ENCODE measurements around the gene ALKBH5.

DNA sequence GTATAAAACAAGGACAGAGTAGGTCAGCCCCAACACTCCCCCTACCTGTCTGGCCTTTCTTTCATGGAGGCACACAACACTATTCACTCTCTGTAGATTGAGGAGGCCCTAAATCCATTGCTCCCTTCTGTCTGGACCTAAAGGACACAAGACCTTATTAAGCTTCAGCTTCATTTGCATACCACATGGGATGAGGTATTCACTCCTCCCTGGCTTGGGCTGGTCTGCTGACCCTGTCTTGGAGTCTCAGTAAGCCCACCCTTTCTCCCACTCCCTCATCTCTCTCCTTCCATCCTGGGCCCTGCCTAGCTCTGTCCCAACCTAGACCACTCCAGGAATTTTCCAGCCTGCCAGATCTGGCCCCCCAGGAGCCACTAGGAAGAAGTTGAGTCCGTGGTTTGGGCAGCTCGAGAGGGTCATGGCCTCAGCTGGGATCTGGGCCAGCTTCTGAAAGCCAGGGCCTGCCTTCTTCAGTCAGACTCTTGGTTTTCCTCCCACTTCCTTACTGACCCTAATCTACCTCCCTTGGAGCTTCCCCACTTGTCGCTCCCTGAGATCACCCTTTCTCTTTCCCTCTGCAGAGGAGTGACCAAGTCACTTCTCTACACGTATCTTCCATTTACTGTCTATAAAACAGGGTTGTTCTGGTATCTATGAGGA, 35.3 kb downstream of the ALKBH5 start:
- TF ChIP-seq EP300 (IDR thresholded peaks at IDR 0.05) (no peak), POLR2A (IDR thresholded peaks at IDR 0.05) (no peak)
